Naive thymus-derived CD4-positive, alpha-beta T cell (primary cell): ENCODE data around the gene OTOA. TPM values are rescaled to one million over a fixed set of nuclear protein-coding genes. Genes with fewer than 3 reads are reported as not detected.
"Not testable (repeated sequence)": the region's sequence is repeated elsewhere in the genome, so short reads cannot be mapped to it uniquely, and the experiment has no call there.

ENCODE experiments used
- ATAC-seq: fragments of 150-1000 bp; cut with Tn5 transposase; 2 replicates; pipeline ENCODE4 v1.10.0; 2021; ENCODE audit warnings: mild to moderate bottlenecking, moderate library complexity
- CTCF ChIA-PET: fragments of 350-600 bp; sonication (Branson Sonifier 250); formaldehyde crosslinking; loops from one replicate; lab custom pipeline; 2021; ENCODE audit warnings: antibody characterized with exemption; lab: Charles Lee
- POLR2A ChIA-PET: fragments of 350-600 bp; sonication (Branson Sonifier 250); formaldehyde crosslinking; loops from one replicate; lab custom pipeline; 2021; ENCODE audit warnings: antibody characterized with exemption, inconsistent platforms; lab: Charles Lee
- DNase-seq, 9 donors: peaks; one replicate each; pipeline versions ENCODE4 v3.0.0 to v3.0.0-alpha.2; 2020 to 2022; ENCODE audit warnings: mixed read lengths in 1 of 9
- H3K27ac ChIP-seq: one replicate; pipeline ENCODE4 v1.7.0; 2013; ENCODE audit warnings: mild to moderate bottlenecking, low read depth, low read length, moderate library complexity
- H3K27me3 ChIP-seq, 2 donors: one replicate each; pipeline ENCODE4 v1.7.0; 2013; ENCODE audit warnings: low read length in 2 of 2, mild to moderate bottlenecking in 2 of 2, moderate library complexity in 2 of 2; ENCODE audit not compliant: control insufficient read depth in 2 of 2, insufficient read depth in 2 of 2
- H3K36me3 ChIP-seq, 3 experiments: 1 replicate in 2 of 3; 2 replicates in 1 of 3; pipeline ENCODE4 v1.7.0; 2013; ENCODE audit warnings: low read length in 3 of 3, mild to moderate bottlenecking in 3 of 3, moderate library complexity in 1 of 3; ENCODE audit not compliant: insufficient read depth in 3 of 3, control insufficient read depth in 2 of 3
- H3K4me1 ChIP-seq, 2 donors: one replicate each; pipeline ENCODE4 v1.7.0; 2013; ENCODE audit warnings: low read length in 2 of 2, mild to moderate bottlenecking in 2 of 2, moderate library complexity in 1 of 2; ENCODE audit not compliant: control insufficient read depth in 2 of 2, insufficient read depth in 2 of 2
- H3K4me3 ChIP-seq: 2 replicates; pipeline ENCODE4 v1.7.0; 2013; ENCODE audit warnings: mild to moderate bottlenecking, low read length
- H3K9me3 ChIP-seq, 3 experiments: 1 replicate in 2 of 3; 2 replicates in 1 of 3; pipeline ENCODE4 v1.7.0; 2013; ENCODE audit warnings: low read length in 3 of 3; ENCODE audit not compliant: control insufficient read depth in 2 of 3
- H3K27ac Mint-ChIP-seq, 9 donors: one replicate each; pipeline ENCODE4 v1.8.0; 2020 to 2022; ENCODE audit warnings: mixed read lengths in 9 of 9, mild to moderate bottlenecking in 8 of 9, moderate library complexity in 5 of 9, inconsistent platforms in 2 of 9
- H3K27me3 Mint-ChIP-seq, 5 donors: one replicate each; pipeline ENCODE4 v1.8.0; 2021 to 2022; ENCODE audit warnings: mixed read lengths in 5 of 5, mild to moderate bottlenecking in 1 of 5
- H3K36me3 Mint-ChIP-seq, 5 donors: one replicate each; pipeline ENCODE4 v1.8.0; 2020 to 2022; ENCODE audit warnings: mixed read lengths in 5 of 5, mild to moderate bottlenecking in 3 of 5, inconsistent platforms in 1 of 5
- H3K4me1 Mint-ChIP-seq, 7 donors: one replicate each; pipeline ENCODE4 v1.8.0; 2020 to 2022; ENCODE audit warnings: mixed read lengths in 7 of 7, mild to moderate bottlenecking in 3 of 7, inconsistent platforms in 1 of 7
- H3K4me3 Mint-ChIP-seq, 10 donors: one replicate each; pipeline ENCODE4 v1.8.0; 2020 to 2022; ENCODE audit warnings: mild to moderate bottlenecking in 10 of 10, mixed read lengths in 10 of 10, moderate library complexity in 6 of 10, inconsistent platforms in 2 of 10
- H3K9me3 Mint-ChIP-seq, 11 donors: one replicate each; pipeline ENCODE4 v1.8.0; 2020 to 2022; ENCODE audit warnings: mixed read lengths in 11 of 11, mild to moderate bottlenecking in 4 of 11, inconsistent platforms in 1 of 11, moderate library complexity in 1 of 11
- intact Hi-C, 2 donors: fragments of 100-400 bp; cut with micrococcal nuclease; formaldehyde crosslinking; loops; one replicate each; pipeline ENCODE4 v1.15.1; 2023
- polyA plus RNA-seq, 2 donors: library from polyadenylated mRNA; unstranded; fragments of 300-500 nt; fragmentation: Illumina TruSeq; gene quantifications; one replicate each; pipeline ENCODE4 v1.2.3, GENCODE V29; 2021
- total RNA-seq, 6 experiments: library from RNA in 5 of 6; stranded (reverse) in 5 of 6; gene quantifications; 1 replicate in 5 of 6; 2 replicates in 1 of 6; pipeline ENCODE4 v1.2.3 and lab custom pipeline; 2021 to 2026

Gene OTOA
- total and polyA plus RNA-seq, 7 experiments from 2014 or later = 0.04 to 0.17 (median 0.11) TPM; not detected in 2

DNA sequence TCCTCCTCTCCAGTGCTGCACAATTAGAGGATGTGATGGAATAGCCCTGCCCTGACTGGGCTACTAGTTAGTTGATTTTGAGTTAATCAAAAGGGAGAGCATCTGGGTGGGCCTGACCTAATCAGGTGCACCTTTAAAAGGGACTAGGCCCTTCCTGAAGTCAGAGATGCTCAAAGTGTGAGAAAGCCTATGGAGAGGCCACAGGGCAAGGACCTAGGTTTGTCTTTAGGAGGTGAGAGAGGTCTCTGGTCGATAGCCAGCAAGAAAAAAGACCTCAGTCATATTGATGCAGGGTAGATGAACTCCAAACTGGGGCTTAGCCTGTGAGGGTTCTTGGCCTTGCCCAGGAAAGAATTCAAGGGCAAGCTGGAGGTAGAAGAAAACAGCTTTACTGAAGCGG, 104.5 kb downstream of the OTOA start:
- H3K27me3 Mint-ChIP-seq, H3K9me3 Mint-ChIP-seq, H3K27me3 ChIP-seq, CTCF ChIA-PET, H3K9me3 ChIP-seq, H3K36me3 ChIP-seq, H3K4me1 ChIP-seq, H3K4me3 ChIP-seq, H3K4me3 Mint-ChIP-seq, ATAC-seq, intact Hi-C loops, DNase-seq, H3K36me3 Mint-ChIP-seq, H3K27ac Mint-ChIP-seq, H3K4me1 Mint-ChIP-seq, POLR2A ChIA-PET, H3K27ac ChIP-seq: not testable (repeated sequence)

- POLR2A ChIA-PET, H3K4me3 ChIP-seq, H3K4me1 Mint-ChIP-seq, H3K27ac Mint-ChIP-seq, DNase-seq, H3K4me1 ChIP-seq, H3K36me3 Mint-ChIP-seq, H3K36me3 ChIP-seq, H3K27me3 ChIP-seq, H3K27me3 Mint-ChIP-seq, CTCF ChIA-PET, H3K27ac ChIP-seq, H3K9me3 Mint-ChIP-seq, H3K4me3 Mint-ChIP-seq, intact Hi-C loops, H3K9me3 ChIP-seq, ATAC-seq: not testable (repeated sequence)
Measured at GRCh38 chr16:21768810-21769209, 105.0 kb downstream of the OTOA start.

DNA sequence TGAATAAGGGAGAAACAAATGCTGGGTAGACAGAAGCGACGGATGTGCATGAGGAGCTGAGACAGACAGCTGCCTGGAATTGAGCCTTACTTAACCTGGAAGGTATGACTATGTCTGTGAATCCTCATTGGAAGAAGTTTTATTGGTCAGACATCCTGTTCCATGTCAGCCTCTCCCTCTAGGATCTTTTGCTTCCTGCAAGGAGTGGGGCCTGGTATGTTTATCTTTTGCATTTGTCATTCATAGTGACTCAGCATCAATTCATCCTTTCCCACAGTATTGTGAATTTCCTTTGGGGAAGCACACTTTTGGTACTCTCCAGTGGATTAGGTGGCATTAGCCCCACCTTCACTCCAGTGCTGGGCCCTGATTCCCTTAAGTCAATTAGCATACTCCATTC, 105.5 kb downstream of the OTOA start:
- H3K27ac Mint-ChIP-seq, H3K36me3 Mint-ChIP-seq, H3K27me3 ChIP-seq, CTCF ChIA-PET, POLR2A ChIA-PET, H3K4me1 ChIP-seq, H3K27ac ChIP-seq, H3K9me3 Mint-ChIP-seq, H3K4me3 Mint-ChIP-seq, H3K27me3 Mint-ChIP-seq, H3K4me3 ChIP-seq, intact Hi-C loops, H3K4me1 Mint-ChIP-seq, H3K9me3 ChIP-seq, ATAC-seq, DNase-seq, H3K36me3 ChIP-seq: not testable (repeated sequence)

GRCh38 chr16:21770584-21770983, 106.8 kb downstream of the OTOA start:
- H3K4me3 Mint-ChIP-seq, H3K9me3 ChIP-seq, H3K27me3 ChIP-seq, POLR2A ChIA-PET, intact Hi-C loops, DNase-seq, CTCF ChIA-PET, H3K4me1 ChIP-seq, H3K4me3 ChIP-seq, H3K9me3 Mint-ChIP-seq, H3K36me3 ChIP-seq, H3K4me1 Mint-ChIP-seq, H3K27me3 Mint-ChIP-seq, H3K27ac ChIP-seq, H3K36me3 Mint-ChIP-seq, ATAC-seq, H3K27ac Mint-ChIP-seq: not testable (repeated sequence)

- H3K27ac Mint-ChIP-seq, H3K36me3 ChIP-seq, DNase-seq: not testable (repeated sequence)
Measured at GRCh38 chr16:21772547-21773206, 108.9 kb downstream of the OTOA start.

DNA sequence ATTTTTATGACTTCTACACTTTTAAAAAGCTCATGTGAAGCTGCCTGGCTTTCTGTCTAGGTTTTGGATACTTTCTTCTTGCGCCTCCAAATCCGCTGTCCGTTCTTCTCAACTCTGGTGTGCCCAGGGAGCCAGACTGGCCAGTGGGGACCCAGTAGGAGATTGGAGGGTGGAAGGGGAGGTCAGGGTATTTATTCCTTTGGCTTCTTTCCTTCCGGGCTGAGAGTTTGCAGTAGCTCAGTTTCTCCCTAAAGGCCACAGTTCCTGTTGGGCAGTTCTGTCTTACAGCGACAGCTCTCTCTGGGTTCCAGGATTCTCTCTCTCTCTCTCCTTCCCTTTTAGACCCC, 109.4 kb downstream of the OTOA start:
- ATAC-seq, H3K36me3 Mint-ChIP-seq, H3K9me3 Mint-ChIP-seq, H3K4me1 ChIP-seq, DNase-seq, H3K27me3 Mint-ChIP-seq, H3K27me3 ChIP-seq, intact Hi-C loops, H3K4me3 ChIP-seq, H3K27ac ChIP-seq, POLR2A ChIA-PET, CTCF ChIA-PET, H3K4me3 Mint-ChIP-seq, H3K27ac Mint-ChIP-seq, H3K9me3 ChIP-seq, H3K36me3 ChIP-seq, H3K4me1 Mint-ChIP-seq: not testable (repeated sequence)

More at GRCh38 chr16:21772547-21773206, 108.9 kb downstream of the OTOA start:
- H3K9me3 ChIP-seq, H3K27me3 ChIP-seq, CTCF ChIA-PET, ATAC-seq, H3K27ac ChIP-seq, H3K36me3 Mint-ChIP-seq, H3K4me1 Mint-ChIP-seq, H3K4me3 ChIP-seq, H3K9me3 Mint-ChIP-seq, H3K27me3 Mint-ChIP-seq, POLR2A ChIA-PET, H3K4me1 ChIP-seq, intact Hi-C loops, H3K4me3 Mint-ChIP-seq: not testable (repeated sequence)

DNA sequence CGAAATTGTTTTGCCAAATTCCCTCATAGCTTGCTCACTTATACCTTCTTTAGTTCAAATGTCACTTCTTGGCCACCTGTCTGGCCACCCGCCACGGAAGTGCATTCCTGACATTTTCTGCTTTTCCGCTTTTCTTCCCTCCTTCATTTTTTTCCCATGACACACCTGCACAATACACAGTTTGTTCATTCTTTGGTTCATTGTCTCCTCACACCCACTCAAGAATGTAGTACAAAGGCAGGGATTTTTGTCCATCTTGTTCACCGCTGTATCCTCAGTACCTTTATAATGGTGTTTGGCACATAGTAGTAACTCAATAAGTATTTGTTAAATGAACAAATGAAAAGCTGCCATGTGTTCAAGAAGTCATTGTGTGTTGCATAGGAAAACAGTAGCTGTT, 116.8 kb downstream of the OTOA start:
- H3K4me3 Mint-ChIP-seq, H3K27me3 Mint-ChIP-seq, H3K4me1 Mint-ChIP-seq, DNase-seq, ATAC-seq, H3K36me3 Mint-ChIP-seq, intact Hi-C loops, POLR2A ChIA-PET, H3K4me1 ChIP-seq, H3K9me3 ChIP-seq, H3K9me3 Mint-ChIP-seq, CTCF ChIA-PET, H3K27me3 ChIP-seq, H3K27ac Mint-ChIP-seq, H3K4me3 ChIP-seq, H3K36me3 ChIP-seq, H3K27ac ChIP-seq: not testable (repeated sequence)
